Cortex of kidney (tissue), 1 donor: ENCODE data around the gene IRF4.

Experiments used
- DNase-seq: peaks from one replicate; lab custom pipeline; 2025; lab: John Stamatoyannopoulos, UW

The IRF4 gene

DNA sequence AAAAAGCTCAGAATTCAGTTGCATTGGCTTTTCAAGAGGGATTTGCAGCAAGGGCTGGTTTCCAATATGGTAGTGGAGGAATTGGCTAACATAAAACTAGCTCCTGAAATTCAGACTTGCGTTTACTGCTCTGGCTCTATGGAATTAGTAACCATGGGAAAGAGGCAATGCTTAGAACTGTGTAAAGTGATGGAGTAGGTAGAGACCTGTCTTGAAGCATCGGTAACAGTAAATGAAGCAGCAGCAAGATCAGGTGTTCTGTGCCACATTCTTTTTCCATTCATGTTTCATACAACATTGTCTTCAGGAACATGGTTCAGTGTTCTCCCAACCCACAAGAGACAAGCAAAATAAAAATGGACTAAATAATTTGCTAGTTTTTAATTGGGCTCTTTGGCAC, 6.5 kb downstream of the IRF4 start:
- no peak for DNase-seq

DNA sequence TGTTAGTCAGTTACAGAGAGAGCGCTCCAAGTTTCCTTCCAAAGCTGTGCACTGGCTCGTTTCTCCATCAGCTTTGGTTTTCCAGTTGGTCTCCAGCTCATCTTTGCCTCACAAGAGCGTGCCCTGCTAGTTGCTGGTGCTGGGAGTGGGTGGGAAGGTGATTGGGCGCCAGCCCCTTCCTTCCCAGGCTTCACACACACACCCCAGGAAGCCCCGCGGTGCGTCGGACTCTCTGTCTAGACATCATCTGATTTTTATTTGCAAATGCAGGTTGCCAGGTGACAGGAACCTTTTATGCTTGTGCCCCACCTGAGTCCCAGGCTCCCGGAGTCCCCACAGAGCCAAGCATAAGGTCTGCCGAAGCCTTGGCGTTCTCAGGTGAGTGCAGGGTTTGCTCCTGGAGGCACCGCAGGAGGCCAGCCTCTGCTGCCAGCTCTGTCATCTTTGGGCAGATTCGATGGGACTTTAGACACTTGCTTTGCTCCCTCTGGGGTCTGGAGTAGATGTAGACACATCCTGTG, 7.1 kb downstream of the IRF4 start:
- no peak for DNase-seq

DNA sequence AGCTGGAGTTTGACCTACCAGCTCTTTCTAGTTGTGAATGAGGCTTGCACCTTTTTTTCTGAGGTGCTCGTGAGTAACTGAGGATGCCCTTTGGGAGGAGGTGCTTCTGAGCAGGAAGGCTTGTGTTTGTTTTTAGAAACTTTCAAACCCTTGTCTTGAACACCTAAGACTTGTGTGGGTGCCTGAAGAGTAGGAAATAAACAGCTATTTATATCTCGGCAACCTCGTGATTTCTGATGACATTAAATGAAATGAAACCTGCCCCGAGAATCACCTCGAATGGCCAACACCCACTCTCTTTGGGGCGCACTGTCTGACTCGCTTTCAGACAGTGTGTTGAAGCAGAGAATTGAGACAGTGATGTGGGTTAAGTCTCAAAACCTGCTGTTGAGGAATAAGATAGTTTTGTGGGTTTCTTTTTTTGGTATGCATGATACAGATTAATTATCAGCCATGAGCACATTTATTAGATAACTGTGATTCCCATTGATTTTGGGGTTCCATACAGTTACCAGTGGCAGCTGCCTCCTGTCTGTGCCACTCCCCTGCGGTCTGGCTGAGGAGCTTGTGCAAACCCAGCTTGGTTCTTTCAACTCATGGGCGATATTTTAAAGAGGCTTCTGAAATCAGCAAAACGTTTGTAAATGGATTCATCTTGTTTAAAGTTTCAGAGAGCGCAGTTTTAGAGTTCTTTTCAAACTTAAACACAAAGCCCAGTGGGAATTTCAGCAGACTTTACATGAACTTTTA, 8.4 kb downstream of the IRF4 start:
- DNase-seq: no peak

DNA sequence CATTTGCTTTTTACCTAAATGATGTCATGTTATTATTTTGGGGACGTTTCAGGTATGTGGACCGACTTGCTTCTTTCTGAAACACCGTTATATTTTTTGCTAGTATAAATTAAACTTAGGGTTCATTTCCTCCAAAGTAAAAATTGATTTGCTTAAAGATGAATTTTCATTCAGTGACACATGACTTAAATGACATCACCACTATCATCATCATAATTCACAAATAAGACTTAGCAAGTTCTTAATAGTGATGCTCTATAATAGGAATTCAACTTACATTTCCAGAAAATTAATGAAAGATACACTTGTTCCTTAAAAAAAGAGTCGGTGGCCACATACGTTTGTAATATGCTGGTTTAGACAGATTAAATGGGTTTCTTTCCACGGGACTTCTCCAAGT, 9.3 kb downstream of the IRF4 start:
- DNase-seq: no peak

DNA sequence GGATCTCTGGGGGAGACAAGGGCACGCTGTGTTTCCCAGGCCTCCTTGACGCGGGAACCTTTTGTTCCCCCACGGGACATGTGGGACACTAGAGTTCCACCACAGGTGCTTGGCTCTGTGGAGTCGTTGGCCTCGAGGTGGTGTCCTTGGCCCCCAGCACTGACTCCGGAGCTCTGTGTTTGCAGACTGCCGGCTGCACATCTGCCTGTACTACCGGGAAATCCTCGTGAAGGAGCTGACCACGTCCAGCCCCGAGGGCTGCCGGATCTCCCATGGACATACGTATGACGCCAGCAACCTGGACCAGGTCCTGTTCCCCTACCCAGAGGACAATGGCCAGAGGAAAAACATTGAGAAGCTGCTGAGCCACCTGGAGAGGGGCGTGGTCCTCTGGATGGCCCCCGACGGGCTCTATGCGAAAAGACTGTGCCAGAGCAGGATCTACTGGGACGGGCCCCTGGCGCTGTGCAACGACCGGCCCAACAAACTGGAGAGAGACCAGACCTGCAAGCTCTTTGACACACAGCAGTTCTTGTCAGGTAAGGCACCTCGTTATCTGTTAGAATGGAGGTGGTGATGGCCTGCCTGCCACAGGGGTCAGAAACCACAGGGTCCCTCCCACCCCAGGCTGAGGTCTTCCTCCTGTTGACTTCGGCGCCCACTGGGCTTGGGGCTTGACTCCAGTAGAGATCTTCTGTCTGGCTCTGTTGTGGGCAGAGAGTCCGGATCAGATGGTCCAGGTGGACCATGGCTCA, 9.9 kb downstream of the IRF4 start:
- no peak for DNase-seq

DNA sequence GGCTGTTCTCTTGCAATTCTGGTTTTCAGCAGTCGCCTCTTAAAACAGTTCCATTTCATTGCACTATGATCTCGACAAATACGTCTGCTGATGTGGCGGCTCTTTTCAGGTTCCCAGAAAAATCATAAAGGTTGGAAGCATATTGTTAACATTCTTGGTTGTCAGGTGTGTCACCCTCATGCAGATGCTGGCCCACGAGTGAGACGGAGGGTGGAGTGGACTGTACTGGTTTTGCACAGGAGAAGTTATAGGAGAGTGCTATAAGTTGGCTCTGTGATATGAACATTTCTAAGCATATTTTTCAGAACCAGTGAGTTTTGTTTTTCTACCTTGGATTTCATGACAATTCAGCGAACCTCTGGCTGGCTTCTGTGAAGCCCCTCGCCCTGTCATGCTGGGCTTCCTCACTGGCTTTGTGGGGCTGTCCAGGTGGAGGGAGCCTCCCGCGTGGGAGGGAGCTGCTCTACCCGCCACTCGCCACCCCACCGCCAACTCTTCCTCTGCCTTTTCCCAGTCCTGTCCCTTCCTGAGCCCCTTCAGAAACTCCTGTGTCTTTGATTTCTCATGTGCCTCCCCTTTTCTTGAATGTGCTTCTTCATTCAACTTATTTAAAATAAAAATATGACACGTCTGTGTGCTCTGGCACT, 10.6 kb downstream of the IRF4 start:
- DNase-seq: no peak

DNA sequence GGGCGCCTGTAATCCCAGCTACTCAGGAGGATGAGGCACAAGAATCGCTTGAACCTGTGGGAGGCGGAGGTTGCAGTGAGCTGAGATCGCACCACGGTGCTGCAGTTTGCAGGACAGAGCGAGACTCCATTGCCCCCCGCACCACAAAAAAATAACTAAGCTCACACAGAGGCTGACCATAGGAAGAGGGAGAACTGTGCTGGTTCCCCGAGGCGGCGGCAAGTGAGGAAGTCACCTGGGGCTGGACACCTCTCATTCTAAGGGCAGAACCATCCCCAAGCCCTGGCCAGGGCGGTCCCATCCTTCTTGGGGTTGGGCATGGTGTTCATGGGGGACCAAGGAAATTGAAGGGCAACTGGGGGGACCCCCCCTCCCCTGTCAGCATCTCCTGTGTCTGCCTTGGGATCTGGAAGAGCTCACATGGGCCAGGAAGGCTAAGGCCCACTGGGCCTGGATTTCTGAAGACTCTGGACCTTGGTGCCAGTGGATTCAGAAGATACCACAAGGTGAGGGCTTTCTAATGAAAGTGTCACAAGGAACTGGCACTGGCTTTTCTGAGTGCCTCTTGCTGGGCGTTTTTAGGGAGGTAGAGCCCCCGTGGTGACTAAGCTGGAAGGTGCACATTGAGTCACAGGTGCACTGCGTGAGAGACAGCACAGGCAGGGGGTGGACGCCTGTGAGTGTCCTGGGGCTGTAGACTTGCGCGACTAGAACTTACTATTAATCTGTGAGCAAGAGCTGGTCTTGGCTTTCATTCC, 11.5 kb downstream of the IRF4 start:
- no peak for DNase-seq

DNA sequence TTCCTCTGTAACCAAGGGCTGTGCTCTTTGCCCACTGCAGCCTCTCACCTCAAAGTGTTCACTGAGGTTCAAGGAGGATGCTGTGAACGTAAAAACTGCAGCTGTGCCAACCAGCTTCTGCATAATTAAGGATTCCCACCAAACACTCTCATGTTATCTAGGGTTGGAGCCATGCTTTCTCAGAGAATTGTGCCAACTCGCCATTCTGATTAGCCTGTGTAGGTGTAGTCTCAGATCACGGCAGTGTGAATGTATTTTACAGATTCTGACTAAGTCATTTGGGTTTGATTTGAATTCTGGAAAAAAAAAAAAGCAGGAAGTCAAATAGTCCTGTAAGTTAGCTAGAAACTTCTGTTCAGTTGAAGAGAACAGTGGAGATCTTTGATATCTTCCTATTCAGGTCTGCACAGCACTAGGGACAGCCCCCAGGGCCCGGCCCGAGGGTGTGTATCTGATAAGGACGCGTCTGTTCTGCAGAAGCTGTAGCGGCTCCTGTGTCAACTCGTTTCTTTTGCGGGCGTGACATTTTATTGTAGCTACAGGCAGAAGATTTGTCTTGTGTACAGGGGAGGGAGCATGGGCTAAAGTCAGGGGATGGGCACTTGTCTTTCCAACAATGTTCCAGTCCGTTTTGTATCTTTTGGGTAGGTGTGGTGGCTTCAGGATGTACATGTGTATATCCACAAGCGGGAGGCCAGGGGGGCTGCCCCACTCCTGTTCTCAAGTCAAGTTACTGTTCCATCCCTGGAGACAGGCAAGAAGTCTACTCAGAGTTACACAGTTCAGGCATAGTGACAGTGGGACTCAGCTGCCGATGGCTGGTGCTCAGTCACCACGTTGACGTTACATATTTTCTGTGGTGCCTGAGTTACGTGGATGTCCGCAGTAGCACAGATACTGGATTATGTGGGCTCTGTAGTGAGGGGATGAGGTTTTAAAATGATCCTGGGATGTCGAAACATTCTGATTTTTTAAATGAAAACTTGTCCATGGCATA, 12.4 kb downstream of the IRF4 start:
- no peak for DNase-seq

DNA sequence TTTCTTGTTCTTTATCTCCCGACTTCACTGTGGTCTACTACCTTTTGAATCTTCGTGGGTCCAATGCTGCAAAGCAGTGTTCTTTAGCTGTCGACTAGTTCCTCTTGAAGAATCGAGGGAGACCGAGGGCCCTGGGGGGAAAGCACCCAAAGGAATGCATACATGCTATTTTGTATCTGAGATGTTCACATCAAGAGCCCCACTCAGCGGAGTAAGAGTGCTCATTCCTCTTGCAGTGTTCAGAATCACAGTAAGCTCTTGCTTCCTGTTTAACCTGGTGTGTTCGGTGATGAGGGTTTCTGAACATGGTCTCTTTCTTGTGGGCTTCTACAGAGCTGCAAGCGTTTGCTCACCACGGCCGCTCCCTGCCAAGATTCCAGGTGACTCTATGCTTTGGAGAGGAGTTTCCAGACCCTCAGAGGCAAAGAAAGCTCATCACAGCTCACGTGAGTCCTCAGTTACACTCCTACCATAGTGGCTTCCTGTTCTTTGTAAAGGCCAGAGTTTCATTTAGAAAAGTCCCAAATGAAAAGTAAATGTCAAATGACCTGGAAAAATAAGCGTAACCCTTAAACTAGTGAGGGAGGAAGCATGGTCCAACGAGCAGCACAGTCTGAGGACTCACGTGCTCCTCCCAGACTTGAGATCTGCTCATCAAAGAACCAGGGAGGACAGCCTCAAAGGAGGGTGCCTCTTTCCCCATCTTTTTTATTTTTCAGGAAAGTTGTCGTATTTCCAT, 13.3 kb downstream of the IRF4 start:
- DNase-seq: no peak

DNA sequence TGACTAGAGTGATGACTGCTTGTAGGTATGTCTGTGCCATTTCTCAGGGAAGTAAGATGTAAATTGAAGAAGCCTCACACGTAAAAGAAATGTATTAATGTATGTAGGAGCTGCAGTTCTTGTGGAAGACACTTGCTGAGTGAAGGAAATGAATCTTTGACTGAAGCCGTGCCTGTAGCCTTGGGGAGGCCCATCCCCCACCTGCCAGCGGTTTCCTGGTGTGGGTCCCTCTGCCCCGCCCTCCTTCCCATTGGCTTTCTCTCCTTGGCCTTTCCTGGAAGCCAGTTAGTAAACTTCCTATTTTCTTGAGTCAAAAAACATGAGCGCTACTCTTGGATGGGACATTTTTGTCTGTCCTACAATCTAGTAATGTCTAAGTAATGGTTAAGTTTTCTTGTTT, 16.6 kb downstream of the IRF4 start:
- DNase-seq: no peak

DNA sequence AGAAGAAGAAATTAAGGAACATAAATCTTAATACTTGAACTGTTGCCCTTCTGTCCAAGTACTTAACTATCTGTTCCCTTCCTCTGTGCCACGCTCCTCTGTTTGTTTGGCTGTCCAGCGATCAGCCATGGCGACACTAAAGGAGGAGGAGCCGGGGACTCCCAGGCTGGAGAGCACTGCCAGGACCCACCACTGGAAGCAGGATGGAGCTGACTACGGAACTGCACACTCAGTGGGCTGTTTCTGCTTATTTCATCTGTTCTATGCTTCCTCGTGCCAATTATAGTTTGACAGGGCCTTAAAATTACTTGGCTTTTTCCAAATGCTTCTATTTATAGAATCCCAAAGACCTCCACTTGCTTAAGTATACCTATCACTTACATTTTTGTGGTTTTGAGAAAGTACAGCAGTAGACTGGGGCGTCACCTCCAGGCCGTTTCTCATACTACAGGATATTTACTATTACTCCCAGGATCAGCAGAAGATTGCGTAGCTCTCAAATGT, 17.1 kb downstream of the IRF4 start:
- no peak for DNase-seq

DNA sequence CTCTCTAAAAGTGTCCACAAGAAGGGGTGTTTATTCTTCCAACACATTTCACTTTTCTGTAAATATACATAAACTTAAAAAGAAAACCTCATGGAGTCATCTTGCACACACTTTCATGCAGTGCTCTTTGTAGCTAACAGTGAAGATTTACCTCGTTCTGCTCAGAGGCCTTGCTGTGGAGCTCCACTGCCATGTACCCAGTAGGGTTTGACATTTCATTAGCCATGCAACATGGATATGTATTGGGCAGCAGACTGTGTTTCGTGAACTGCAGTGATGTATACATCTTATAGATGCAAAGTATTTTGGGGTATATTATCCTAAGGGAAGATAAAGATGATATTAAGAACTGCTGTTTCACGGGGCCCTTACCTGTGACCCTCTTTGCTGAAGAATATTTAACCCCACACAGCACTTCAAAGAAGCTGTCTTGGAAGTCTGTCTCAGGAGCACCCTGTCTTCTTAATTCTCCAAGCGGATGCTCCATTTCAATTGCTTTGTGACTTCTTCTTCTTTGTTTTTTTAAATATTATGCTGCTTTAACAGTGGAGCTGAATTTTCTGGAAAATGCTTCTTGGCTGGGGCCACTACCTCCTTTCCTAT, 17.9 kb downstream of the IRF4 start:
- no peak for DNase-seq

DNA sequence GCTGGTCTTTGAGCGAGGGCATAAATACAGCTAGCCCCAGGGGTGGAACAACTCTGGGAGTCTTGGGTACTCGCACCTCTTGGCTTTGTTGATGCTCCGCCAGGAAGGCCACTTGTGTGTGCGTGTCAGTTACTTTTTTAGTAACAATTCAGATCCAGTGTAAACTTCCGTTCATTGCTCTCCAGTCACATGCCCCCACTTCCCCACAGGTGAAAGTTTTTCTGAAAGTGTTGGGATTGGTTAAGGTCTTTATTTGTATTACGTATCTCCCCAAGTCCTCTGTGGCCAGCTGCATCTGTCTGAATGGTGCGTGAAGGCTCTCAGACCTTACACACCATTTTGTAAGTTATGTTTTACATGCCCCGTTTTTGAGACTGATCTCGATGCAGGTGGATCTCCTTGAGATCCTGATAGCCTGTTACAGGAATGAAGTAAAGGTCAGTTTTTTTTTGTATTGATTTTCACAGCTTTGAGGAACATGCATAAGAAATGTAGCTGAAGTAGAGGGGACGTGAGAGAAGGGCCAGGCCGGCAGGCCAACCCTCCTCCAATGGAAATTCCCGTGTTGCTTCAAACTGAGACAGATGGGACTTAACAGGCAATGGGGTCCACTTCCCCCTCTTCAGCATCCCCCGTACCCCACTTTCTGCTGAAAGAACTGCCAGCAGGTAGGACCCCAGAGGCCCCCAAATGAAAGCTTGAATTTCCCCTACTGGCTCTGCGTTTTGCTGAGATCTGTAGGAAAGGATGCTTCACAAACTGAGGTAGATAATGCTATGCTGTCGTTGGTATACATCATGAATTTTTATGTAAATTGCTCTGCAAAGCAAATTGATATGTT, 19.2 kb downstream of the IRF4 start:
- DNase-seq: no peak

DNA sequence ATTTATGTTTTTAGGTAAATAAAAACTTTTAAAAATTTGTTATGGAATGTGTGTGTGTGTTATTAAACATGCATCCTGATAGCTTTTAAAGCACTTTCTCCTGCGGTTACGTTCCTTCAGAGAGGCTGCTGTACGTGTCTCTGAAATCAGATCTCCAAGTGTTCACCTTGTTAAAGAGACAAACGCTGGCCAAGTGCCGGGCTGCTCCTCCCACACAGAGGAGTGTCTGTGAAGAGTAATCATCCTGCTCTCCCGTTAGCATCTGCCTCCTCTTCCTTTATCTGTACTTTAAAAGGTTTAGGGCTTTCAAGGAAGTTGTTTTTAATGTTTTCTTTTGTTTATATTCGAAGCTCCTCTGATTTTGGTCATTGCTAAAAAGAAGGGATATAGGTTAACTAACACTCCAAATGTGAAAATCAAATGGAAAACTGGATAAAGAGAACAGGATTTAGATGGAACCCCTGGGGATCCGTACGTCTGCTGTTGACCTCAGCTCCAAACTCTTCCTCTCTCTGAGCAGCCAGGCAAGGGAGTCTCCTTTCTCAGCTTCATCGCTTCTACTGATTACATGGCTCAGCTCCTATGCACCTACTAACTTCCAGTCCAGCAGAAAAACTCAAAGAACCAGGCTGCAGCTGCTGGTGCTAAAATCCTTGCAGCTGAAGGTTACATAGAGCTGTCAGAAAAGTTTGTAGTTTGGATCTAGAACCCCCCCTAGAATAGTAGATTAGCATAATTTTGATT, 20.0 kb downstream of the IRF4 start:
- no peak for DNase-seq

DNA sequence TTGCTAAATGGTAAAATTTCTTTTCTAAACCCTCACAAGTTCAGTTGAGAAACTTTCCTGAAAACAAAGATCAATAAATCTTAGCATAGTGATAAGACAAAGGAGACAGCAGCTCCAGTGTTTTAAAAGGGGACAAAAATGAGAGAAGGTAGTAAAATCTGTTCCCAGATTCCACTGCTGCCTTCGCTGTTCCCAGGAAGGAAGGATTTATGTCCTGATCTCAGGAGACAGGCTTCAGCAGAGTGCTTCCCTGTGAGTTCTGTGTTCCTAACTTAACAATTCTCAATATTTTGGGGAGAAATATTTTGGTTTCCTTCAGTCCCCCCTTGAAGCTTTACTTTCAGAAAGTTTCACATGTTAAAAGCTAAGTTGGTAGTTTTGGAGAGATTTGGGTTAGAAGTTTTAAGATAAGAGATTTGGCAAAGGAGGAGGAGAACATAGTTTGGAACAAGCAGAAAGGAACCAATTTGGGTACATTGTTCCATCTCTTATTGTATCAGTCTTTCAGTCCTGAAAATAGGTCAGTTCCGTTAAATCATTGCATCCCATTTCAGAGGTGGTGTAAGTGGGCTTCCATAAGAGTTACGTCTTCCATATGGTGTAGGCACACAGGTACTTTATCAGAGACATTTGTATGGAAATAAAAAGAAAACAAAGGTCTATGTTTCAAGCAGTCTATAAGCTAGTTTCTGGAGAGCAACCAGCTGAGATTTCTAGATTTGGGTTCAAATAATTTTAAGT, 20.8 kb downstream of the IRF4 start:
- no peak for DNase-seq

DNA sequence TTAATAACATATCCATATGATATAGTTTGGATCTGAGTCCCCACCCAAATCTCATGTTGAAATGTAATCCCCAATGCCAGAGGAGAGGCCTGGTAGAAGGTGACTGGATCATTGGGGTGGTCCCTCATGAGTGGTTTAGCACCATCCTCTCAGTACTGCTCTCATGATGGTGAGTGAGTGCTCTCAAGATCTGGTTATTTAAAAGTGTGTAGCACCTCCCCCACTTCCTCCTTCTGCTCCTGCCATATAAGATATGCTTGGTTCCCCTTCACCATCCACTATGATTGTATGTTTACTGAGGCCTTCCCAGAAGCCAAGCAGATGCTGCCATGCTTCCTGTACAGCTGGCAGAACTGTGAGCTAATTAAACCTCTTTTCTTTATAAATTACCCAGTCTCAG, 22.9 kb downstream of the IRF4 start:
- no peak for DNase-seq

DNA sequence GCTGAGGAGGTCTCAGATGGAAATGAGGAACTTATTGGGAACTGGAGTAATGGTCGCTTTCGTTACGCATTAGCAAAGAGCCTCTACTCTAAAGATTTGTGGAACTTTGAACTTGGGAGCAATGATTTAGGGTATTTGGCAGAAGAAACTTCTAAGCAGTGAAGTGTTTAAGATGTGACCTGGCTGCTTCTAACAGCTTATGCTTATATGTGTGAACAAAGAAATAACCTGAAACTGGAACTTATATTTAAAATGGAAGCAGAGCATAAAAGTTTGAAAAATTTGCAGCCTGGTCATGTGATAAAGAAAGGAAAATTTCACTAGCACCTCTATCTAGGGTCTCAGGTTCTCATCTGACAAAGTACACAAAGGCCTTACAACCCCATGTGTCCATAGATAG, 23.5 kb downstream of the IRF4 start:
- no peak for DNase-seq
